GM23338 (cell line): ENCODE data around the gene POLDIP3.

Experiments used
- CREB1 ChIP-seq: fragments of 250-450 bp; sonication (Bioruptor Pico); IDR thresholded peaks from 2 replicates; pipeline ENCODE4 v1.5.0; 2020; ENCODE audit warnings: low read depth, mild to moderate bottlenecking, moderate library complexity
- CTCF ChIP-seq, 2 experiments: fragments of 200-600 bp in 1 of 2; sonication (generic) in 1 of 2; conservative IDR thresholded peaks; 2 replicates each; pipeline versions ENCODE4 v1.5.1 to v1.6.1; 2016 to 2017; ENCODE audit warnings: antibody characterized with exemption in 2 of 2, low read depth in 2 of 2, mild to moderate bottlenecking in 2 of 2, moderate library complexity in 1 of 2
- ETS1 ChIP-seq: IDR thresholded peaks from 2 replicates; pipeline ENCODE4 v1.6.1; 2016; ENCODE audit warnings: antibody characterized with exemption
- EZH2 ChIP-seq: fragments of 200-600 bp; sonication (generic); IDR thresholded peaks from one replicate; pipeline ENCODE4 v1.8.0; 2017; ENCODE audit warnings: antibody characterized with exemption, mild to moderate bottlenecking, low read depth; ENCODE audit not compliant: unreplicated experiment
- EZH2phosphoT487 ChIP-seq: fragments of 200-600 bp; sonication (generic); IDR thresholded peaks from one replicate; pipeline ENCODE4 v1.8.1; 2018; ENCODE audit warnings: antibody characterized with exemption; ENCODE audit not compliant: unreplicated experiment
- JUNB ChIP-seq: IDR thresholded peaks from one replicate; pipeline ENCODE4 v1.6.1; 2016; ENCODE audit warnings: antibody characterized with exemption; ENCODE audit not compliant: unreplicated experiment
- NANOG ChIP-seq: IDR thresholded peaks from 2 replicates; pipeline ENCODE4 v1.6.1; 2016; ENCODE audit warnings: antibody characterized with exemption, borderline replicate concordance
- POLR2AphosphoS5 ChIP-seq: IDR thresholded peaks from 2 replicates; pipeline ENCODE4 v1.6.1; 2016; ENCODE audit warnings: antibody characterized with exemption, low read depth
- REST ChIP-seq: IDR thresholded peaks from one replicate; pipeline ENCODE4 v1.6.1; 2018; ENCODE audit warnings: antibody characterized with exemption; ENCODE audit not compliant: unreplicated experiment
- STAT1 ChIP-seq: IDR thresholded peaks from one replicate; pipeline ENCODE4 v1.6.1; 2016; ENCODE audit warnings: antibody characterized with exemption; ENCODE audit not compliant: unreplicated experiment
- ZNF331 ChIP-seq: fragments of 250-450 bp; sonication (Bioruptor Pico); IDR thresholded peaks from 2 replicates; pipeline ENCODE4 v1.5.0; 2020; ENCODE audit warnings: low read depth, mild to moderate bottlenecking, moderate library complexity

GRCh38 chr22:42621505-42622002, 6.9 kb upstream of the POLDIP3 start:
- TF ChIP-seq CTCF (conservative IDR thresholded peaks at IDR 0.05; ENCODE audit: low read depth in 2 of 2) (peak; percentile 94 to 97), POLR2AphosphoS5 (no peak), EZH2 (no peak), REST (no peak), CREB1 (CRISPR knock-in tag) (no peak), EZH2phosphoT487 (no peak), ZNF331 (CRISPR knock-in tag) (no peak), JUNB (no peak), NANOG (no peak), ETS1 (no peak), STAT1 (no peak)
